K562 (cell line): ENCODE results near the gene ENKUR.

Source experiments
- ARID4B ChIP-seq: sonication (generic); formaldehyde crosslinking; IDR thresholded peaks from 2 replicates; pipeline ENCODE4 v1.8.0; 2022; ENCODE audit warnings: mild to moderate bottlenecking, missing genetic modification reagents
- CHD1 ChIP-seq: fragments of 200-600 bp; sonication (generic); IDR thresholded peaks from one replicate; pipeline ENCODE4 v1.6.1; 2012; ENCODE audit warnings: mild to moderate bottlenecking, moderate library complexity, low read length, inconsistent platforms
- FOS ChIP-seq: IDR thresholded peaks from 3 replicates; pipeline ENCODE4 v1.6.1; 2011; ENCODE audit not compliant: insufficient read length; ENCODE audit errors: extremely low read depth
- GABPA ChIP-seq: fragments of 200-800 bp; sonication (Bioruptor generic); conservative IDR thresholded peaks from 2 replicates; pipeline ENCODE4 v1.6.1; 2016; ENCODE audit warnings: low read depth, missing genetic modification characterization, missing compliant biosample characterization
- HDAC8 ChIP-seq: fragments of 450-650 bp; IDR thresholded peaks from 2 replicates; pipeline ENCODE4 v1.6.1; 2016; ENCODE audit warnings: mild to moderate bottlenecking, missing genetic modification characterization, moderate library complexity, missing compliant biosample characterization
- MCM2 ChIP-seq: fragments of 450-650 bp; IDR thresholded peaks from 2 replicates; pipeline ENCODE4 v1.6.1; 2017; ENCODE audit warnings: low read depth, mild to moderate bottlenecking
- NFE2 ChIP-seq: IDR thresholded peaks from 2 replicates; pipeline ENCODE4 v1.6.1; 2014; ENCODE audit warnings: antibody characterized with exemption, low read depth
- TAF1 ChIP-seq: IDR thresholded peaks from 2 replicates; pipeline ENCODE4 v1.6.1; 2011; ENCODE audit warnings: mild to moderate bottlenecking, low read length, moderate library complexity; ENCODE audit not compliant: insufficient read depth, control insufficient read depth, severe bottlenecking; ENCODE audit errors: extremely low read depth
- ZNF253 ChIP-seq: fragments of 250-450 bp; sonication (Bioruptor Pico); conservative IDR thresholded peaks from 2 replicates; pipeline ENCODE4 v1.6.1; 2021; ENCODE audit warnings: mild to moderate bottlenecking
- TF ChIP-seq, protein P1 (sequence below), 2 experiments: IDR thresholded peaks; 2 replicates each; pipeline ENCODE4 v1.6.1; 2012; ENCODE audit warnings: improper control_type of control experiment in 2 of 2, low read depth in 2 of 2, low read length in 2 of 2, borderline replicate concordance in 1 of 2
- TF ChIP-seq, protein P2 (sequence below), 3 experiments: IDR thresholded peaks in 2 of 3; conservative IDR thresholded peaks in 1 of 3; 2 replicates each; pipeline ENCODE4 v1.5.1; 2011 to 2012; ENCODE audit warnings: low read length in 3 of 3, mild to moderate bottlenecking in 3 of 3, control low read depth in 2 of 3, improper control_type of control experiment in 1 of 3, inconsistent platforms in 1 of 3, low read depth in 1 of 3, mixed read lengths in 1 of 3, moderate library complexity in 1 of 3; ENCODE audit not compliant: insufficient read depth in 2 of 3

GRCh38 chr10:25059990-25060389 lies 44.0 kb upstream of the ENKUR start:
- no peak for TF ChIP-seq ARID4B (CRISPR knock-in tag)
- TF ChIP-seq, protein P1, sequence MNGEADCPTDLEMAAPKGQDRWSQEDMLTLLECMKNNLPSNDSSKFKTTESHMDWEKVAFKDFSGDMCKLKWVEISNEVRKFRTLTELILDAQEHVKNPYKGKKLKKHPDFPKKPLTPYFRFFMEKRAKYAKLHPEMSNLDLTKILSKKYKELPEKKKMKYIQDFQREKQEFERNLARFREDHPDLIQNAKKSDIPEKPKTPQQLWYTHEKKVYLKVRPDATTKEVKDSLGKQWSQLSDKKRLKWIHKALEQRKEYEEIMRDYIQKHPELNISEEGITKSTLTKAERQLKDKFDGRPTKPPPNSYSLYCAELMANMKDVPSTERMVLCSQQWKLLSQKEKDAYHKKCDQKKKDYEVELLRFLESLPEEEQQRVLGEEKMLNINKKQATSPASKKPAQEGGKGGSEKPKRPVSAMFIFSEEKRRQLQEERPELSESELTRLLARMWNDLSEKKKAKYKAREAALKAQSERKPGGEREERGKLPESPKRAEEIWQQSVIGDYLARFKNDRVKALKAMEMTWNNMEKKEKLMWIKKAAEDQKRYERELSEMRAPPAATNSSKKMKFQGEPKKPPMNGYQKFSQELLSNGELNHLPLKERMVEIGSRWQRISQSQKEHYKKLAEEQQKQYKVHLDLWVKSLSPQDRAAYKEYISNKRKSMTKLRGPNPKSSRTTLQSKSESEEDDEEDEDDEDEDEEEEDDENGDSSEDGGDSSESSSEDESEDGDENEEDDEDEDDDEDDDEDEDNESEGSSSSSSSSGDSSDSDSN (IDR thresholded peaks at IDR 0.05; ENCODE audit: borderline replicate concordance in 1 of 2, low read depth in 2 of 2, low read length in 2 of 2), result no peak
- TF ChIP-seq TAF1, result no peak
- no peak for TF ChIP-seq CHD1
- no peak for TF ChIP-seq MCM2
- TF ChIP-seq FOS, result peak; percentile 47
- no peak for TF ChIP-seq NFE2
- TF ChIP-seq ZNF253 (CRISPR knock-in tag), result no peak
- TF ChIP-seq GABPA (tag), result no peak
- no peak for TF ChIP-seq HDAC8 (tag)
- TF ChIP-seq, protein P2, sequence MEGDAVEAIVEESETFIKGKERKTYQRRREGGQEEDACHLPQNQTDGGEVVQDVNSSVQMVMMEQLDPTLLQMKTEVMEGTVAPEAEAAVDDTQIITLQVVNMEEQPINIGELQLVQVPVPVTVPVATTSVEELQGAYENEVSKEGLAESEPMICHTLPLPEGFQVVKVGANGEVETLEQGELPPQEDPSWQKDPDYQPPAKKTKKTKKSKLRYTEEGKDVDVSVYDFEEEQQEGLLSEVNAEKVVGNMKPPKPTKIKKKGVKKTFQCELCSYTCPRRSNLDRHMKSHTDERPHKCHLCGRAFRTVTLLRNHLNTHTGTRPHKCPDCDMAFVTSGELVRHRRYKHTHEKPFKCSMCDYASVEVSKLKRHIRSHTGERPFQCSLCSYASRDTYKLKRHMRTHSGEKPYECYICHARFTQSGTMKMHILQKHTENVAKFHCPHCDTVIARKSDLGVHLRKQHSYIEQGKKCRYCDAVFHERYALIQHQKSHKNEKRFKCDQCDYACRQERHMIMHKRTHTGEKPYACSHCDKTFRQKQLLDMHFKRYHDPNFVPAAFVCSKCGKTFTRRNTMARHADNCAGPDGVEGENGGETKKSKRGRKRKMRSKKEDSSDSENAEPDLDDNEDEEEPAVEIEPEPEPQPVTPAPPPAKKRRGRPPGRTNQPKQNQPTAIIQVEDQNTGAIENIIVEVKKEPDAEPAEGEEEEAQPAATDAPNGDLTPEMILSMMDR (IDR thresholded peaks at IDR 0.05 in 2 of 3, conservative IDR thresholded peaks at IDR 0.05 in 1 of 3; ENCODE audit: insufficient read depth in 2 of 3, low read depth in 1 of 3, low read length in 3 of 3), result no peak
